HG03439 (cell line): ENCODE measurements around the gene SLC6A18.

ENCODE experiments used
- ATAC-seq: cut with Tn5 transposase; IDR thresholded peaks from one replicate; pipeline ENCODE4 v1.9.1; 2021; ENCODE audit warnings: mild to moderate bottlenecking, moderate library complexity; ENCODE audit not compliant: unreplicated experiment

SLC6A18 gene

GRCh38 chr5:1202026-1202797, 23.0 kb upstream of the SLC6A18 start:
- no peak for ATAC-seq

- ATAC-seq = no peak
Observed at GRCh38 chr5:1202798-1203185, 22.4 kb upstream of the SLC6A18 start.

- ATAC-seq = no peak
Observed at GRCh38 chr5:1203311-1203967, 21.7 kb upstream of the SLC6A18 start.

- ATAC-seq = no peak
Observed at GRCh38 chr5:1203968-1204692, 21.1 kb upstream of the SLC6A18 start.

GRCh38 chr5:1204693-1205242, 20.4 kb upstream of the SLC6A18 start:
- no peak for ATAC-seq

- no peak for ATAC-seq
Observed at GRCh38 chr5:1205255-1206180, 19.7 kb upstream of the SLC6A18 start.

- no peak for ATAC-seq
Observed at GRCh38 chr5:1206521-1207412, 18.4 kb upstream of the SLC6A18 start.

GRCh38 chr5:1207555-1207954, 17.6 kb upstream of the SLC6A18 start:
- no peak for ATAC-seq

- ATAC-seq = no peak
Observed at GRCh38 chr5:1208221-1208742, 16.9 kb upstream of the SLC6A18 start.

GRCh38 chr5:1208743-1209488, 16.3 kb upstream of the SLC6A18 start:
- ATAC-seq = no peak

GRCh38 chr5:1209489-1209852, 15.7 kb upstream of the SLC6A18 start:
- ATAC-seq = no peak

- ATAC-seq = no peak
Observed at GRCh38 chr5:1209896-1210776, 15.0 kb upstream of the SLC6A18 start.

- ATAC-seq = no peak
Observed at GRCh38 chr5:1210832-1211251, 14.3 kb upstream of the SLC6A18 start.

GRCh38 chr5:1211701-1212100, 13.5 kb upstream of the SLC6A18 start:
- no peak for ATAC-seq

- ATAC-seq = no peak
Observed at GRCh38 chr5:1212271-1212670, 12.9 kb upstream of the SLC6A18 start.

GRCh38 chr5:1212881-1213280, 12.3 kb upstream of the SLC6A18 start:
- no peak for ATAC-seq

GRCh38 chr5:1213508-1214162, 11.5 kb upstream of the SLC6A18 start:
- no peak for ATAC-seq
